OCI-LY1 (cell line): ENCODE data around the gene CPNE8.

Experiments used
- H2AFZ ChIP-seq: fragments of 200-600 bp; sonication (generic), shearing (Covaris generic); 2 replicates; pipeline ENCODE4 v1.6.0; 2014; ENCODE audit warnings: antibody characterized with exemption, mild to moderate bottlenecking, low read length
- H3F3A ChIP-seq: fragments of 200-600 bp; sonication (generic), shearing (Covaris generic); 2 replicates; pipeline ENCODE4 v1.6.0; 2014; ENCODE audit warnings: mild to moderate bottlenecking, antibody characterized with exemption, low read length, moderate library complexity; ENCODE audit not compliant: insufficient read depth
- H3K27ac ChIP-seq: fragments of 200-600 bp; sonication (generic); 2 replicates; pipeline ENCODE4 v1.5.1; 2014; ENCODE audit warnings: low read length, mixed run types, mild to moderate bottlenecking, low read depth; ENCODE audit not compliant: poor library complexity, severe bottlenecking
- H3K27me3 ChIP-seq: fragments of 200-600 bp; sonication (generic); 2 replicates; pipeline ENCODE4 v1.6.0; 2014; ENCODE audit warnings: antibody characterized with exemption, mild to moderate bottlenecking, low read length, moderate library complexity; ENCODE audit not compliant: insufficient read depth
- H3K36me3 ChIP-seq: fragments of 200-600 bp; sonication (generic); 2 replicates; pipeline ENCODE4 v1.6.1; 2014; ENCODE audit warnings: mild to moderate bottlenecking, antibody characterized with exemption, low read length, moderate library complexity, mixed read lengths; ENCODE audit not compliant: insufficient read depth
- H3K4me1 ChIP-seq: fragments of 200-600 bp; sonication (generic); 2 replicates; pipeline ENCODE4 v1.5.1; 2014; ENCODE audit warnings: mild to moderate bottlenecking, low read length, moderate library complexity; ENCODE audit not compliant: insufficient read depth, severe bottlenecking
- H3K4me2 ChIP-seq: fragments of 200-600 bp; sonication (generic), shearing (Covaris generic); 2 replicates; pipeline ENCODE4 v1.6.1; 2014; ENCODE audit warnings: low read length
- H3K4me3 ChIP-seq: fragments of 200-600 bp; sonication (generic); 2 replicates; pipeline ENCODE4 v1.5.1; 2014; ENCODE audit warnings: low read length, low read depth, mild to moderate bottlenecking, mixed read lengths; ENCODE audit not compliant: poor library complexity, severe bottlenecking
- H3K79me2 ChIP-seq: fragments of 200-600 bp; shearing (Covaris generic); 2 replicates; pipeline ENCODE4 v1.6.1; 2016; ENCODE audit warnings: mixed run types, low read length, mixed read lengths; ENCODE audit not compliant: insufficient read depth
- H3K9ac ChIP-seq: fragments of 200-600 bp; sonication (generic), shearing (Covaris generic); 2 replicates; pipeline ENCODE4 v1.6.1; 2014; ENCODE audit warnings: mild to moderate bottlenecking, low read length, mixed read lengths
- H3K9me2 ChIP-seq: fragments of 200-600 bp; sonication (generic), shearing (Covaris generic); 2 replicates; pipeline ENCODE4 v1.6.1; 2014; ENCODE audit warnings: low read depth, mild to moderate bottlenecking, low read length, mixed read lengths
- H3K9me3 ChIP-seq: fragments of 200-600 bp; shearing (Covaris generic); 2 replicates; pipeline ENCODE4 v1.6.1; 2014; ENCODE audit warnings: low read length, mixed read lengths
- H4K20me1 ChIP-seq: fragments of 200-600 bp; sonication (generic), shearing (Covaris generic); 2 replicates; pipeline ENCODE4 v1.6.0; 2016; ENCODE audit warnings: mild to moderate bottlenecking, low read length; ENCODE audit not compliant: insufficient read depth
- EZH2 ChIP-seq: fragments of 200-600 bp; sonication (generic), shearing (Covaris generic); IDR thresholded peaks from 2 replicates; pipeline ENCODE4 v1.8.0; 2017; ENCODE audit warnings: borderline replicate concordance, mixed run types, mild to moderate bottlenecking, antibody characterized with exemption, low read length, moderate library complexity, mixed read lengths
- TF ChIP-seq, protein P1 (sequence below): fragments of 200-600 bp; sonication (generic), shearing (Covaris generic); IDR thresholded peaks from 2 replicates; pipeline ENCODE4 v1.5.1; 2017; ENCODE audit warnings: mild to moderate bottlenecking, antibody characterized with exemption, low read length, moderate library complexity, mixed read lengths

The CPNE8 gene

DNA sequence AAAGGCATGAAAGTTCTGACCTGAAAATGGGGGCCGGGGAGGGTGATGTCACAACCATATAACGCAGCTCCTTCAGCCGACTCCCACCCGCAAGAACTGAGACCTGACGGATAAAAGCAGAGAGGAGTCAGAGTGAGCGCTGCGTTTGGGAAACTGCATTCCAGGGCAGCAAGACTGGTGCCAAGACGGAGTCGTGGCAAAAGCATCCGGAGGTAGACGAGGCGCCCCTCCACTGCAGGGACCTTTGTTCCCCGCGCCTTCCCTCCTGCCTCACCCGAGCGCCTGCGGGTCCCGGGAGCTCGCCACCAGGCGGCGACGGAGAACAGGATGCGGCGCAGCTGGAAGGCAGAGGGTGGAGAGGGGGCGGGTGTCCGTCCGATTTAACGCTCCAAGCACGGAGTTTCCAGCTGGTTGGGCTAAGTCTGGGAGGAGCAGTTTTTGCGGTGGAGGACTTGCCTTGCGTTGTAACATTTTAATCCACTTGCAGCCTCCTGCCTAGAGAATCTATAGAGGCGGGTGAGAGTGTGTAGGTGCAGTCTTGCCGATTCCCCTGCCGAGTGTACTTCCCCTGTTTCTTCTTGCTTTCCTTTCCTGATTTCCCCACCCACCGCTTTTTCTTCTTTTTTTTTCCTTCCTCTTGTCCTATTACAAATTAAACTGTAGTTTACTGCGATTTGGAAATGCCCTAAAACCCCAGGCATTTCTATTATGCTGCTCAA is 1.2 kb upstream of the CPNE8 start:
- no peak overlapping the region; the same call in 1 of the 2 replicates for H2AFZ ChIP-seq
- H3K4me2 ChIP-seq, result peak overlapping the region; percentile 32
- no peaks in the 10 kb centered on the region for H4K20me1 ChIP-seq
- H3K4me1 ChIP-seq, result no peaks in the 10 kb centered on the region
- no peaks in the 10 kb centered on the region for H3K9me2 ChIP-seq
- no peaks in the 10 kb centered on the region for H3K9me3 ChIP-seq
- no peaks in the 10 kb centered on the region for H3F3A ChIP-seq
- no peak for TF ChIP-seq EZH2
- TF ChIP-seq, protein P1, sequence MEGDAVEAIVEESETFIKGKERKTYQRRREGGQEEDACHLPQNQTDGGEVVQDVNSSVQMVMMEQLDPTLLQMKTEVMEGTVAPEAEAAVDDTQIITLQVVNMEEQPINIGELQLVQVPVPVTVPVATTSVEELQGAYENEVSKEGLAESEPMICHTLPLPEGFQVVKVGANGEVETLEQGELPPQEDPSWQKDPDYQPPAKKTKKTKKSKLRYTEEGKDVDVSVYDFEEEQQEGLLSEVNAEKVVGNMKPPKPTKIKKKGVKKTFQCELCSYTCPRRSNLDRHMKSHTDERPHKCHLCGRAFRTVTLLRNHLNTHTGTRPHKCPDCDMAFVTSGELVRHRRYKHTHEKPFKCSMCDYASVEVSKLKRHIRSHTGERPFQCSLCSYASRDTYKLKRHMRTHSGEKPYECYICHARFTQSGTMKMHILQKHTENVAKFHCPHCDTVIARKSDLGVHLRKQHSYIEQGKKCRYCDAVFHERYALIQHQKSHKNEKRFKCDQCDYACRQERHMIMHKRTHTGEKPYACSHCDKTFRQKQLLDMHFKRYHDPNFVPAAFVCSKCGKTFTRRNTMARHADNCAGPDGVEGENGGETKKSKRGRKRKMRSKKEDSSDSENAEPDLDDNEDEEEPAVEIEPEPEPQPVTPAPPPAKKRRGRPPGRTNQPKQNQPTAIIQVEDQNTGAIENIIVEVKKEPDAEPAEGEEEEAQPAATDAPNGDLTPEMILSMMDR, result peak; percentile 45
- no peak overlapping the region for H3K9ac ChIP-seq
- no peaks in the 10 kb centered on the region for H3K79me2 ChIP-seq
- H3K4me3 ChIP-seq, result peak overlapping the region; percentile 40
- no peaks in the 10 kb centered on the region for H3K36me3 ChIP-seq
- no peaks in the 10 kb centered on the region for H3K27me3 ChIP-seq
- no peak overlapping the region for H3K27ac ChIP-seq

DNA sequence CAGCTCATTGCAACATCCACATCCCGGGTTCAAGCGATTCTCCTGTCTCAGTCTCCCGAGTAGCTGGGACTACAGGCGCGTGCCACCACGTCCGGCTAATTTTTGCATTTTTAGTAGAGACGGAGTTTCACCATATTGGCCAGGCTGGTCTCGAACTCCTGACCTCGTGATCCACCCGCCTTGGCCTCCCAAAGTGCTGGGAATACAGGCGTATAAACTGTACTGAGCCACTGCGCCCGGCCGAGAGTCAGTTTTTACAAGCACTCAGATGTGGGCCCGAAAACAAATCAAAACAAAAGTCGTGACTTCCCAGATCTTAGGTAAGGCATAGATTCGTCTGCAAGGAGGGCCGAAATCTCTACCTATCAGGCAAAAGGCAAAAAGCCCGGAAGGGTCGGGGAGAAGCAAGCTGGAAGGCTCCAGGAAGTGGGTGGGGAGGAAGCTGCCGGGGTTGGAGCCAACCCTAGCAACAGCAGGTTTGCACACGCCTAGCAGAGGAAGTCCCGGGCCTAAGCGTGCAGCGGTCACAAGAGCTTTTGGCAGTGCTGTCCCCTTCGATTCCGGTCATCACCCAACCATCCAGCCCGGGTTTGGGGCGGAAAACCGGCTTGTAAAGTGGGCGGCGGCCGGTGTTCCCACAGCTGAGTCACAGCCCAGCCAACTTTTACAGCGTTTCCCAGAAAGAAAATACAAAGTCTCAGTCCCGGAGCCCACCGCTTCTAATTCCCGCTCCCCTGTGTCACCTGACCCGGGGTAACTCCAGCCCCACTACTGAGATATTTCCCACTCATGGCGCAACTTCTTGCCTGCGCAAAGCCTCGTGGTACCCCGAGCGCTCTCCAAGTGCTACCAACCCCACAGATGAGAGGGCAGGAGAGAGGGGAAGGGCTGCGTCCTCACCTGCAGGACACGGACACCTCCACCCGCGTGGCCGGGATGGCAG is 583 bp downstream of the CPNE8 start:
- Histone ChIP-seq H3K9me2 (no peaks in the 10 kb centered on the region), H3K4me2 (no peak overlapping the region), H3K4me3 (no peak overlapping the region), H3K27ac (no peak overlapping the region), H3K9ac (no peak overlapping the region), H3K36me3 (no peaks in the 10 kb centered on the region), H3K79me2 (no peaks in the 10 kb centered on the region), H4K20me1 (no peaks in the 10 kb centered on the region), H3K9me3 (no peaks in the 10 kb centered on the region), H3K4me1 (no peaks in the 10 kb centered on the region), H3K27me3 (no peaks in the 10 kb centered on the region), H2AFZ (no peak overlapping the region), H3F3A (no peaks in the 10 kb centered on the region)
- TF ChIP-seq, protein P1, result no peak
- no peak for TF ChIP-seq EZH2

DNA sequence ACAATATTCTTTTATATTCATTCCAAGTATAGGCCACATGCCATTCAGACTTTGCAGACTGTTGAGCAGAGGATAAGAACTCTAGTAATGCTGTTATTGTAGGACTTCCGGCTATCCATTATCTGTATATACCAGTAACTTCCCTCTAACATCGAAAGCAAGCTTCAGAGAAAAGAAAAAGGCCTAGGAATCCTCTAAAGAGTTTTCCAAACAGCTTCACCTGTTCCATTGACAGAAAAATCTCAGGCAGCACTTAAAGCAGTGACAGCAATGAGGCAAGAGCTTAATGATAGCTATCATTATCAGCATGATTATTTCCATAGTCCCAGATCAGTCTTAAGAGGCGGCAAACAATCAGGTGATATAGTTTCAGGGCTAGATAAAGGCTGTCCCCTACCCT is 1.8 kb downstream of the CPNE8 start:
- H3K9me3 ChIP-seq, result no peaks in the 10 kb centered on the region
- H3F3A ChIP-seq, result no peaks in the 10 kb centered on the region
- H3K9ac ChIP-seq, result no peak overlapping the region
- H2AFZ ChIP-seq, result no peak overlapping the region
- no peaks in the 10 kb centered on the region for H3K79me2 ChIP-seq
- no peaks in the 10 kb centered on the region for H4K20me1 ChIP-seq
- no peaks in the 10 kb centered on the region for H3K4me1 ChIP-seq
- no peak overlapping the region for H3K4me2 ChIP-seq
- no peaks in the 10 kb centered on the region for H3K9me2 ChIP-seq
- H3K27me3 ChIP-seq, result no peaks in the 10 kb centered on the region
- H3K27ac ChIP-seq, result no peak overlapping the region
- no peak overlapping the region for H3K4me3 ChIP-seq
- no peaks in the 10 kb centered on the region for H3K36me3 ChIP-seq
- TF ChIP-seq EZH2, result no peak
- TF ChIP-seq, protein P1, result no peak
